ENCODE results near the gene IGLON5. TPM values are rescaled to one million over a fixed set of nuclear protein-coding genes. Genes with fewer than 3 reads are reported as not detected.

The IGLON5 gene
- total RNA-seq, 1 experiment from 2014 or later, result 41.2 TPM

- peaks cover 54% of the 10 kb centered on the region for H3K4me1 Mint-ChIP-seq
Measured at GRCh38 chr19:51293571-51294210, 17.8 kb upstream of the IGLON5 start.

GRCh38 chr19:51294211-51294976 is 17.1 kb upstream of the IGLON5 start:
- Mint-ChIP-seq H3K4me3 (peak overlapping the region; percentile 24), H3K27ac (no peak overlapping the region; the same call in 1 of the 2 replicates), H3K9me3 (peaks cover 10% of the 10 kb centered on the region; the same call in 1 of the 2 replicates), H3K4me1 (peaks cover 57% of the 10 kb centered on the region), H3K36me3 (no peaks in the 10 kb centered on the region), H3K27me3 (ENCODE audit: low read depth) (peaks cover 5% of the 10 kb centered on the region; the same call in 1 of the 2 replicates)
- ChIA-PET POLR2A (no interaction called here), CTCF (interaction anchor here (0.9 to 3.9 kb wide), 15 partner anchors 13 to 372 kb away, joined by 3 to 18 read pairs (median 10); partner anchors contain the start of gene C19orf84)
- ATAC-seq (0 out of 2 replicates have a peak, but pooled peaks have one; percentile 3), DNase-seq (ENCODE audit: low spot score) (no peak)
- TF ChIP-seq USF2 (CRISPR knock-in tag; IDR thresholded peaks at IDR 0.05), result 0 out of 2 replicates have a peak, but pooled peaks have one; percentile 18
- no peak for TF ChIP-seq ZSCAN18 (CRISPR knock-in tag; IDR thresholded peaks at IDR 0.05)

More at GRCh38 chr19:51293571-51294210, 17.8 kb upstream of the IGLON5 start:
- DNase-seq (ENCODE audit: low spot score), result no peak
- H3K27ac Mint-ChIP-seq, result no peak overlapping the region; the same call in 1 of the 2 replicates
- ATAC-seq, result peak; percentile 13
- peak overlapping the region; percentile 24; the same call in 1 of the 2 replicates for H3K4me3 Mint-ChIP-seq
- no peaks in the 10 kb centered on the region for H3K36me3 Mint-ChIP-seq
- peaks cover 5% of the 10 kb centered on the region; the same call in 1 of the 2 replicates for H3K27me3 Mint-ChIP-seq (ENCODE audit: low read depth)
- POLR2A ChIA-PET, result interaction anchor here (0.7 kb wide), 1 partner anchor 74 kb away, joined by 3 read pairs; no protein-coding TSS in a partner anchor
- H3K9me3 Mint-ChIP-seq, result peaks cover 10% of the 10 kb centered on the region; the same call in 1 of the 2 replicates
- no peak for TF ChIP-seq HMGA2 (CRISPR knock-in tag; IDR thresholded peaks at IDR 0.05)
- TF ChIP-seq SP1 (CRISPR knock-in tag; conservative IDR thresholded peaks at IDR 0.05), result no peak
- CTCF ChIA-PET, result interaction anchor here (0.9 to 3.9 kb wide), 7 partner anchors 12 to 367 kb away, joined by 3 to 16 read pairs (median 4); no protein-coding TSS in a partner anchor

- peaks cover 57% of the 10 kb centered on the region for H3K4me1 Mint-ChIP-seq
- no peak overlapping the region for H3K27ac Mint-ChIP-seq
- H3K4me3 Mint-ChIP-seq, result no peak overlapping the region
- no peak for DNase-seq (ENCODE audit: low spot score)
- H3K36me3 Mint-ChIP-seq, result no peaks in the 10 kb centered on the region
- POLR2A ChIA-PET, result interaction anchor here (1.3 kb wide), 1 partner anchor 25 kb away, joined by 3 read pairs; no protein-coding TSS in a partner anchor
- peaks cover 10% of the 10 kb centered on the region; the same call in 1 of the 2 replicates for H3K9me3 Mint-ChIP-seq
- TF ChIP-seq ZNF416 (CRISPR knock-in tag; IDR thresholded peaks at IDR 0.05) (no peak), NFYB (CRISPR knock-in tag; conservative IDR thresholded peaks at IDR 0.05; ENCODE audit: low read depth) (no peak), OVOL2 (CRISPR knock-in tag; IDR thresholded peaks at IDR 0.05; ENCODE audit: borderline replicate concordance) (no peak), ZNF281 (CRISPR knock-in tag; IDR thresholded peaks at IDR 0.05) (no peak), TEAD1 (CRISPR knock-in tag; IDR thresholded peaks at IDR 0.05) (no peak), CREB1 (CRISPR knock-in tag; IDR thresholded peaks at IDR 0.05) (no peak), USF1 (CRISPR knock-in tag; IDR thresholded peaks at IDR 0.05) (no peak), TP53 (CRISPR knock-in tag; IDR thresholded peaks at IDR 0.05) (no peak), FOXJ3 (CRISPR knock-in tag; IDR thresholded peaks at IDR 0.05; ENCODE audit: borderline replicate concordance) (no peak), NFATC4 (CRISPR knock-in tag; IDR thresholded peaks at IDR 0.05) (no peak), ZMAT4 (CRISPR knock-in tag; IDR thresholded peaks at IDR 0.05) (no peak), E2F4 (CRISPR knock-in tag; IDR thresholded peaks at IDR 0.05; ENCODE audit: borderline replicate concordance, low read depth) (no peak), ZNF219 (CRISPR knock-in tag; IDR thresholded peaks at IDR 0.05; ENCODE audit: borderline replicate concordance) (no peak), E2F5 (CRISPR knock-in tag; IDR thresholded peaks at IDR 0.05) (no peak), NFE2L1 (CRISPR knock-in tag; IDR thresholded peaks at IDR 0.05) (no peak), FOXK1 (CRISPR knock-in tag; IDR thresholded peaks at IDR 0.05) (no peak)
- ATAC-seq, result no peak
- CTCF ChIA-PET, result interaction anchor here (1.0 to 2.0 kb wide), 12 partner anchors 9 to 373 kb away, joined by 3 to 18 read pairs (median 11); partner anchors contain the start of gene C19orf84
- peaks cover 5% of the 10 kb centered on the region; the same call in 1 of the 2 replicates for H3K27me3 Mint-ChIP-seq (ENCODE audit: low read depth)
Measured at GRCh38 chr19:51294977-51295375, 16.5 kb upstream of the IGLON5 start.

Data from WTC11 (cell line).